GM13976 (cell line): ENCODE results near the gene CMTM8.
A peak's percentile ranks its signal among the peaks of the same experiment; 100 is the strongest.

Source experiments
- DNase-seq: peaks from one replicate; pipeline ENCODE4 v3.0.0; 2012; ENCODE audit warnings: low spot score
- CTCF ChIP-seq: IDR thresholded peaks from 2 replicates; pipeline ENCODE4 v1.5.1; 2012; ENCODE audit warnings: borderline replicate concordance, mild to moderate bottlenecking; ENCODE audit not compliant: insufficient read depth; ENCODE audit errors: extremely low read depth, missing control alignments, control extremely low read depth
- in situ Hi-C: fragments of 300-500 bp; cut with MboI; formaldehyde crosslinking; loops from one replicate; pipeline ENCODE4 v1.12.0; 2022; ENCODE audit warnings: low sequenced_read_pairs, mixed read lengths, inconsistent platforms; ENCODE audit not compliant: unreplicated experiment

The CMTM8 gene

GRCh38 chr3:32401556-32402081, 163.1 kb downstream of the CMTM8 start:
- no peak for TF ChIP-seq CTCF
- DNase-seq = peak; percentile 72
- in situ Hi-C loops = no loop called here

GRCh38 chr3:32403663-32404062, 165.2 kb downstream of the CMTM8 start:
- TF ChIP-seq CTCF = no peak
- no peak for DNase-seq
- in situ Hi-C loops = no loop called here

- in situ Hi-C loops = no loop called here
These were observed 166.2 kb downstream of the CMTM8 start for GRCh38 chr3:32404714-32405113.

GRCh38 chr3:32405155-32405554, 166.7 kb downstream of the CMTM8 start:
- in situ Hi-C loops = no loop called here
- no peak for DNase-seq
- TF ChIP-seq CTCF = no peak

More at GRCh38 chr3:32404714-32405113, 166.2 kb downstream of the CMTM8 start:
- no peak for TF ChIP-seq CTCF
- no peak for DNase-seq

- no peak for TF ChIP-seq CTCF
- in situ Hi-C loops = no loop called here
- no peak for DNase-seq
These were observed 167.3 kb downstream of the CMTM8 start for GRCh38 chr3:32405711-32406323.

- in situ Hi-C loops = no loop called here
- no peak for TF ChIP-seq CTCF
- no peak for DNase-seq
These were observed 168.3 kb downstream of the CMTM8 start for GRCh38 chr3:32406486-32407408.
